H1 (cell line): Measurements from ENCODE around the gene SMYD1. TPM values are rescaled to one million over a fixed set of nuclear protein-coding genes. Genes with fewer than 3 reads are reported as not detected.

Experiments
- CTCF ChIA-PET: fragments of 300-600 bp; sonication (Branson Sonifier 250); formaldehyde crosslinking; loops from one replicate; lab custom pipeline; 2021; ENCODE audit not compliant: partially characterized antibody; lab: Charles Lee
- POLR2A ChIA-PET: fragments of 300-600 bp; sonication (Branson Sonifier 250); formaldehyde crosslinking; loops from one replicate; lab custom pipeline; 2021; ENCODE audit warnings: inconsistent platforms; ENCODE audit not compliant: partially characterized antibody; lab: Charles Lee
- DNase-seq, 2 experiments: peaks; one replicate each; pipeline versions ENCODE4 v3.0.0 to v3.0.0-alpha.2; 2010 to 2022; ENCODE audit warnings: low spot score in 2 of 2, low read depth in 1 of 2, mixed read lengths in 1 of 2
- FAIRE-seq: peaks from 2 replicates; lab custom pipeline; 2011; peaks lifted over from hg19 to GRCh38; lab: Jason Lieb, UNC
- H2AFZ ChIP-seq: 2 replicates; pipeline ENCODE4 v1.8.1; 2012; ENCODE audit warnings: low read length, inconsistent platforms
- H2AK5ac ChIP-seq: 2 replicates; pipeline ENCODE4 v1.6.1; 2013; ENCODE audit warnings: low read depth, low read length
- H2BK120ac ChIP-seq: replicated peaks from 2 replicates; pipeline ENCODE3; 2013; ENCODE audit warnings: low read depth, low read length, inconsistent platforms
- H2BK12ac ChIP-seq: 2 replicates; pipeline ENCODE4 v1.6.1; 2013; ENCODE audit warnings: low read depth, low read length
- H2BK15ac ChIP-seq: 2 replicates; pipeline ENCODE4 v1.6.1; 2013; ENCODE audit warnings: low read length
- H2BK20ac ChIP-seq: 2 replicates; pipeline ENCODE4 v1.6.1; 2013; ENCODE audit warnings: low read length
- H2BK5ac ChIP-seq: 2 replicates; pipeline ENCODE4 v1.6.1; 2013; ENCODE audit warnings: low read depth, low read length
- H3K14ac ChIP-seq: 2 replicates; pipeline ENCODE4 v1.6.1; 2013; ENCODE audit warnings: inconsistent platforms; ENCODE audit not compliant: insufficient read length
- H3K18ac ChIP-seq: 2 replicates; pipeline ENCODE4 v1.6.1; 2013; ENCODE audit warnings: low read length; ENCODE audit errors: extremely low read depth
- H3K23ac ChIP-seq: 2 replicates; pipeline ENCODE4 v1.6.1; 2013; ENCODE audit warnings: inconsistent platforms; ENCODE audit not compliant: insufficient read length
- H3K23me2 ChIP-seq: 2 replicates; pipeline ENCODE4 v1.6.1; 2013; ENCODE audit warnings: low read depth, low read length
- H3K27ac ChIP-seq: 2 replicates; pipeline ENCODE4 v1.6.1; 2011; ENCODE audit warnings: low read depth, low read length, inconsistent platforms
- H3K27me3 ChIP-seq, 4 experiments: replicated peaks in 1 of 4; 1 replicate in 1 of 4; 2 replicates in 3 of 4; pipeline versions ENCODE4 v1.6.1 to v1.8.1; 2011 to 2013; ENCODE audit warnings: low read length in 3 of 4, mild to moderate bottlenecking in 3 of 4, inconsistent platforms in 2 of 4, mixed read lengths in 2 of 4, moderate library complexity in 1 of 4; ENCODE audit not compliant: control insufficient read depth in 3 of 4, insufficient read depth in 3 of 4; ENCODE audit errors: extremely low read depth in 1 of 4
- H3K36me3 ChIP-seq, 4 experiments: 2 replicates each; pipeline versions ENCODE4 v1.6.1 to v1.8.1; 2011 to 2013; ENCODE audit warnings: mild to moderate bottlenecking in 4 of 4, low read length in 3 of 4, moderate library complexity in 2 of 4, control low read depth in 1 of 4, inconsistent platforms in 1 of 4; ENCODE audit not compliant: insufficient read depth in 4 of 4, control insufficient read depth in 2 of 4
- H3K4ac ChIP-seq: replicated peaks from 2 replicates; pipeline ENCODE3; 2013; ENCODE audit warnings: low read length, low read depth, mixed read lengths, inconsistent platforms; ENCODE audit not compliant: insufficient read length
- H3K4me1 ChIP-seq, 4 experiments: replicated peaks in 1 of 4; 1 replicate in 1 of 4; 2 replicates in 3 of 4; pipeline versions ENCODE4 v1.6.1 to v1.8.1; 2011 to 2013; ENCODE audit warnings: low read length in 3 of 4, inconsistent platforms in 2 of 4, mixed read lengths in 1 of 4; ENCODE audit not compliant: insufficient read depth in 4 of 4, control insufficient read depth in 3 of 4
- H3K4me2 ChIP-seq, 2 experiments: 2 replicates each; pipeline versions ENCODE4 v1.6.1 to v1.8.1; 2011 to 2013; ENCODE audit warnings: low read depth in 2 of 2, low read length in 2 of 2, control low read depth in 1 of 2, inconsistent platforms in 1 of 2, mild to moderate bottlenecking in 1 of 2; ENCODE audit not compliant: insufficient read depth in 1 of 2
- H3K4me3 ChIP-seq, 4 experiments: fragments of 200-600, 300-600 bp in 1 of 4; sonication (generic), shearing (Covaris generic), sonication (Bioruptor Twin) in 1 of 4; 2 replicates each; pipeline versions ENCODE4 v1.5.1 to v1.8.1; 2011 to 2016; ENCODE audit warnings: low read length in 4 of 4, low read depth in 3 of 4, control low read depth in 2 of 4, inconsistent platforms in 2 of 4, mild to moderate bottlenecking in 2 of 4, mixed read lengths in 1 of 4, moderate library complexity in 1 of 4; ENCODE audit not compliant: insufficient read depth in 2 of 4; ENCODE audit errors: extremely low read depth in 1 of 4
- H3K56ac ChIP-seq: replicated peaks from 2 replicates; pipeline ENCODE3; 2013; ENCODE audit warnings: low read depth, mild to moderate bottlenecking, mixed read lengths, low read length, inconsistent platforms; ENCODE audit not compliant: insufficient read length
- H3K79me1 ChIP-seq: 2 replicates; pipeline ENCODE4 v1.6.1; 2013; ENCODE audit warnings: low read depth, low read length, control low read depth
- H3K79me2 ChIP-seq, 2 experiments: 2 replicates each; pipeline versions ENCODE4 v1.6.1 to v1.8.1; 2012 to 2013; ENCODE audit warnings: low read length in 2 of 2, mild to moderate bottlenecking in 2 of 2, inconsistent platforms in 1 of 2; ENCODE audit not compliant: insufficient read depth in 2 of 2, control insufficient read depth in 1 of 2
- H3K9ac ChIP-seq, 4 experiments: replicated peaks in 1 of 4; 1 replicate in 1 of 4; 2 replicates in 3 of 4; pipeline versions ENCODE4 v1.6.1 to v1.8.1; 2011 to 2013; ENCODE audit warnings: low read depth in 3 of 4, low read length in 3 of 4, control low read depth in 2 of 4, mild to moderate bottlenecking in 2 of 4, moderate library complexity in 2 of 4, inconsistent platforms in 1 of 4; ENCODE audit errors: extremely low read depth in 1 of 4
- H3K9me3 ChIP-seq, 2 experiments: 2 replicates each; pipeline versions ENCODE4 v1.6.1 to v1.8.1; 2012 to 2013; ENCODE audit warnings: mild to moderate bottlenecking in 2 of 2, moderate library complexity in 2 of 2, control low read depth in 1 of 2, inconsistent platforms in 1 of 2, low read depth in 1 of 2, low read length in 1 of 2, mixed read lengths in 1 of 2; ENCODE audit not compliant: insufficient read depth in 2 of 2
- H4K20me1 ChIP-seq, 2 experiments: replicated peaks in 1 of 2; 2 replicates each; pipeline versions ENCODE3 to v1.8.1; 2011 to 2013; ENCODE audit warnings: inconsistent platforms in 2 of 2, low read length in 2 of 2, mild to moderate bottlenecking in 1 of 2; ENCODE audit not compliant: insufficient read depth in 2 of 2, control insufficient read depth in 1 of 2
- H4K5ac ChIP-seq: 2 replicates; pipeline ENCODE4 v1.6.1; 2013; ENCODE audit warnings: low read length, low read depth, mixed read lengths, inconsistent platforms; ENCODE audit not compliant: insufficient read length
- H4K8ac ChIP-seq: 2 replicates; pipeline ENCODE4 v1.8.0; 2013; ENCODE audit warnings: mild to moderate bottlenecking, moderate library complexity, low read length, inconsistent platforms; ENCODE audit not compliant: insufficient read depth; ENCODE audit errors: extremely low read depth
- H4K91ac ChIP-seq: replicated peaks from 2 replicates; pipeline ENCODE3; 2013; ENCODE audit warnings: low read length, mixed read lengths, inconsistent platforms; ENCODE audit not compliant: insufficient read length
- CBX8 ChIP-seq: fragments of 300-800, 300-1000 bp; sonication (generic); IDR thresholded peaks from 2 replicates; pipeline ENCODE4 v1.7.1; 2016; ENCODE audit warnings: low read depth, low read length, borderline replicate concordance
- KDM4A ChIP-seq: IDR thresholded peaks from one replicate; pipeline ENCODE4 v1.7.1; 2012; ENCODE audit warnings: low read depth, mild to moderate bottlenecking, moderate library complexity, low read length, inconsistent platforms; ENCODE audit not compliant: severe bottlenecking
- NRF1 ChIP-seq: IDR thresholded peaks from 2 replicates; pipeline ENCODE4 v1.6.1; 2011; ENCODE audit warnings: mild to moderate bottlenecking, low read depth, low read length, improper control_type of control experiment
- SIX5 ChIP-seq: IDR thresholded peaks from 2 replicates; pipeline ENCODE4 v1.6.1; 2011; ENCODE audit warnings: mild to moderate bottlenecking, low read depth, low read length
- SP2 ChIP-seq: IDR thresholded peaks from 2 replicates; pipeline ENCODE4 v1.6.1; 2012; ENCODE audit warnings: mild to moderate bottlenecking, low read length, inconsistent platforms
- SP4 ChIP-seq: IDR thresholded peaks from 2 replicates; pipeline ENCODE4 v1.6.1; 2012; ENCODE audit warnings: low read length, inconsistent platforms
- SRF ChIP-seq: IDR thresholded peaks from 2 replicates; pipeline ENCODE4 v1.6.1; 2011; ENCODE audit warnings: mild to moderate bottlenecking, low read depth, low read length, moderate library complexity
- TEAD4 ChIP-seq: IDR thresholded peaks from 2 replicates; pipeline ENCODE4 v1.6.1; 2012; ENCODE audit warnings: low read depth, low read length, inconsistent platforms, mixed read lengths
- YY1 ChIP-seq: IDR thresholded peaks from 2 replicates; pipeline ENCODE4 v1.6.1; 2011; ENCODE audit warnings: low read depth, mild to moderate bottlenecking, low read length
- whole genome bisulfite sequencing, 2 experiments: shearing (Covaris generic) in 1 of 2; methylation state at CpG; one replicate each; pipeline versions ENCODE4 v1.1.6 to v1.1.7; 2013 to 2015; ENCODE audit warnings: low lambda C conversion rate in 2 of 2, mixed read lengths in 2 of 2, inconsistent platforms in 1 of 2, low coverage in 1 of 2, missing lambda C conversion rate in 1 of 2; ENCODE audit not compliant: insufficient replicate concordance in 2 of 2, insufficient coverage in 1 of 2, insufficient read length in 1 of 2; ENCODE audit errors: extremely low coverage in 1 of 2, missing lambda C conversion rate in 1 of 2; 5-methylcytosine and 5-hydroxymethylcytosine counted together
- polyA plus RNA-seq, 7 experiments: library from polyadenylated mRNA; depleted of rRNA in 3 of 7; stranded (reverse) in 5 of 7; unstranded in 2 of 7; fragments of >200 nt in 5 of 7; fragments of 200-250 nt in 2 of 7; gene quantifications; 1 replicate in 5 of 7; 2 replicates in 1 of 7; 4 replicates in 1 of 7; pipeline versions ENCODE4 v1.2.1 to v1.2.3, GENCODE V29; 2011 to 2013; ENCODE audit warnings: missing spikeins in 2 of 7, mixed read lengths in 2 of 7
- total RNA-seq: library from RNA; stranded (reverse); fragmentation: NEBNext Ultra II Directional; extraction: Animal tissue kit (Norgen Biotek cat#: 25700); gene quantifications from 2 replicates; pipeline ENCODE4 v1.2.1, GENCODE V29; 2021

The SMYD1 gene
- total and polyA plus RNA-seq, 2 of the 8 experiments (the other 6 are each of a cell fraction or from before 2014, with no cell fraction given) = 0.06 TPM; not detected in 1

DNA sequence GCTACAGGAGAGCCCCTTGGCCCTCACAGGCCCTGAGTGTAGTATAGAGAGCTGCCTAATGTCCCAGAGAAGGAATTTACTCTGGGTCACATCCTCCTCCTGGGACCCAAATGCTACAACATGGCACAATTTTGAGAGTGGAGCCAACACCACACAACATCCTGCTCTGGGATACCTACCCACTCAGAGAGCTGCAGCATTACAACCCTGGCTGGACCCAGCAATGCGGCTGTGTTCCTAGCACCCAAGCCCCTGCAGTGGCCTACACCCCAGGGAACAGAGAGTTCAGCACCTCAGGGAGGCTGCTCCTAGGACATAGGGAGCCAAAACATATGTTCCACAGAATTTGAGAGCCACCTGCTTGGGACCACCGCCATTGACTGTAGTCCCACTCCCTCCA, 79.5 kb downstream of the SMYD1 start:
- no peak overlapping the region for H4K5ac ChIP-seq
- H3K14ac ChIP-seq = no peak overlapping the region
- H2BK12ac ChIP-seq = no peak overlapping the region
- no peak overlapping the region for H4K8ac ChIP-seq
- H3K4me1 ChIP-seq = no peaks in the 10 kb centered on the region
- 86% methylated on average over 2 of the region's 2 CpGs; no CpG with 5 or more reads in 1 of the 2 experiments for WGBS, 2 experiments
- H3K36me3 ChIP-seq = no peaks in the 10 kb centered on the region; a peak in 1 of 8 replicates
- FAIRE-seq = no peak
- H3K27ac ChIP-seq = no peak overlapping the region
- H3K18ac ChIP-seq = no peak overlapping the region
- no peak overlapping the region for H2BK120ac ChIP-seq
- no peaks in the 10 kb centered on the region for H4K20me1 ChIP-seq
- H3K4me2 ChIP-seq = no peak overlapping the region
- H3K9ac ChIP-seq = no peak overlapping the region
- TF ChIP-seq SRF (no peak), SIX5 (no peak), TEAD4 (no peak), NRF1 (no peak), SP4 (no peak), KDM4A (no peak), YY1 (no peak), SP2 (no peak), CBX8 (no peak)
- H3K4ac ChIP-seq = no peak overlapping the region
- no peak for DNase-seq
- POLR2A ChIA-PET = no interaction called here
- no peaks in the 10 kb centered on the region for H3K9me3 ChIP-seq
- no peak overlapping the region for H2BK15ac ChIP-seq
- no peak overlapping the region for H3K23ac ChIP-seq
- no peaks in the 10 kb centered on the region for H3K79me2 ChIP-seq
- H2BK5ac ChIP-seq = no peak overlapping the region
- no peak overlapping the region for H2BK20ac ChIP-seq
- H3K56ac ChIP-seq = no peak overlapping the region
- H2AK5ac ChIP-seq = no peak overlapping the region
- H3K4me3 ChIP-seq = no peak overlapping the region
- no peak overlapping the region for H4K91ac ChIP-seq
- no peak overlapping the region for H2AFZ ChIP-seq
- no peaks in the 10 kb centered on the region for H3K79me1 ChIP-seq
- no peaks in the 10 kb centered on the region for H3K27me3 ChIP-seq
- no peaks in the 10 kb centered on the region for H3K23me2 ChIP-seq
- CTCF ChIA-PET = interaction anchor here (1.3 to 2.7 kb wide), 2 partner anchors 13 to 87 kb away, joined by 5 to 17 read pairs; no protein-coding TSS in a partner anchor
